Measurements from ENCODE around the gene TWNK.
"Not testable (repeated sequence)": the region's sequence is repeated elsewhere in the genome, so short reads cannot be mapped to it uniquely, and the experiment has no call there.

Gene TWNK

DNA sequence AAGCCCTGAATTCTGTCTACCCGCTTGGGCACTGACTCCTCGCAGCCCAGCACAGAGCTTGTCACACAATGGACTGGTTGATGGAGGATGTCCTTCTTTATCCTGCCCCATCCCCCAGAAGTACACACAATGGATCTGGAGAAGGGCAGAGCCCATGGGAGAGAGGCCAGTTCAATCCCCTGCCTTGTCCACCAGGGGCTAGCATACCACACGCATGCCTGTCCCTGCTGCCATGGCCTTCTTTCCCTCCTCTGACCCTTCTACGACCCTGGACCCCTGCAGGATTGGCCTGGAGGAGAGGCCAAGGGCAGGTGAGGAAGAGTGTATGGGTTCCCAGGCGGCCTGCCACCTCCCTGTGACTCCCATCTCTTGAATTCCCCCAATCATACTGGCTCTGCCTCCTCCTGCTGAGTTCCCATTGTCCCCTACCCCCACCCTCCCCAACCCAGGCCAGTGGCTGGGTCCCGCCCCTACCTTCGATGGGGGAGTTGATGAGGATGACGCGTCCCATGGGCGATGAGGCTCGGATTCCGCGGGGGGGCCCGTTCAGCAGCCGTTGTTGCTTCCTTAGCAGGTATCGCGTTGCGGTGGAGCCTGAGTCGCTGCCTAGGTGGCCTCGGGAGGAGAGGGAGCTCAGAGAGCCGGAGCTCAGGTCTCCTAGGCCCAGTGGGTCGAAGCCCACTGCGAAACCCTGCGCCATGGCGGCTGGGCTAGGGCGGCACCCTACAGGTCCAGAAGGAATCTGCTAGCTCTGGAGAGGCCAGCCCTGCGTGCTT is 42.4 kb downstream of the TWNK start:
- Mint-ChIP-seq H3K4me3 (peak overlapping the region; percentile 83 to 89), H3K9me3 (no peaks in the 10 kb centered on the region), H3K36me3 (ENCODE audit: insufficient read depth) (peaks cover 16% of the 10 kb centered on the region), H3K4me1 (ENCODE audit: low read depth in 2 of 2) (peaks cover 20 to 24% of the 10 kb centered on the region in 2 donors), H3K27me3 (peaks cover 0 to 11% of the 10 kb centered on the region in 2 donors), H3K27ac (no peak overlapping the region)
- DNase-seq = no peak
- no peak for ATAC-seq (replicated peaks)

DNA sequence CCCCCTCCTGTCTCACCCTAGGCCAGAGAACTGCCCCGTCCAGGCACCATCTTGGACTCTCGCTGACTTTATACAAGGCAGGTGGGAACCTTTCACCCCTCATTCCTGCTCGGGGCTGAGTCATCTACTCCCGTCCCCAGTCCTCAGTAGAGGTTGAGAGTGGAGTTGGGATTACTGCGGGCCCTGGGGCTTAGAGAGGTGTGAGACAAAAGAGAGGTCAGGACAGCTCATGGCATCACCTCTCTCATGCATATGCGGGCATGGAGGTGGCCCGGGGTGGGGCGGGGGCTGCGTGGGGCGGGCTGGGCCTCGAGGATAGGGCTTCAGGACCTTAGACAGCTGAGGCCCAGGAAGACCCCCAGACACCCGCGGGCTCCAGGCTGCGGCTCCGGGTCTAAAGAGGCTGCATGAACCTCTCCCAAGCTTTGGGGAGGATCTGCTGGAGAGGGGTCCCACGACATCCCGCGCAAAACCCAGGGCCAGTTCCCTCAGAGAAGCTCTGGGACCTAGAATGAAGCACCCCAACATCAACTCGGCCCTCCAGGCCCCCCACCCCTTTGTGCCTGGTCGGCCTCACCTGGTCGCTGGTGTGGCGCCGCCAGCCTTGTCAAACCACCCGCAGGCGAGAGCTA is 43.3 kb downstream of the TWNK start:
- Mint-ChIP-seq H3K27me3 (peaks cover 0 to 11% of the 10 kb centered on the region in 2 donors), H3K4me1 (ENCODE audit: low read depth in 2 of 2) (peaks cover 20 to 24% of the 10 kb centered on the region in 2 donors), H3K36me3 (ENCODE audit: insufficient read depth) (peaks cover 15% of the 10 kb centered on the region), H3K4me3 (peak overlapping the region; percentile 83 to 89), H3K9me3 (no peaks in the 10 kb centered on the region), H3K27ac (peak overlapping the region; percentile 93 to 99)
- DNase-seq = no peak
- ATAC-seq (replicated peaks) = no peak

- H3K27ac Mint-ChIP-seq = peak within 1 kb of the TSS; percentile 93 to 99
- no peaks in the 10 kb centered on the region for H3K9me3 Mint-ChIP-seq
- peak; percentile 77 for ATAC-seq (replicated peaks)
- peak; percentile 95 to 96 (median 95) for DNase-seq
- H3K27me3 Mint-ChIP-seq = peaks cover 0 to 11% of the 10 kb centered on the region in 2 donors
- H3K4me3 Mint-ChIP-seq = peak within 1 kb of the TSS; percentile 83 to 89
- H3K36me3 Mint-ChIP-seq (ENCODE audit: insufficient read depth) = peaks cover 22% of the 10 kb centered on the region
- peaks cover 20 to 24% of the 10 kb centered on the region in 2 donors for H3K4me1 Mint-ChIP-seq (ENCODE audit: low read depth in 2 of 2)
These were observed 43.9 kb downstream of the TWNK start, which contains the start of the genes PDZD7 and SFXN3 for GRCh38 chr10:101031128-101031795. TSS of gene PDZD7 (minus strand) at chr10:101031129. CDS start at chr10:101030219, 910 bp downstream. TSS of gene SFXN3 (plus strand) at chr10:101031234. CDS start at chr10:101034695, 3,461 bp downstream.

GRCh38 chr10:101031796-101032636 is 44.7 kb downstream of the TWNK start:
- peak; percentile 60 for ATAC-seq (replicated peaks)

GRCh38 chr10:101032637-101033224 is 45.4 kb downstream of the TWNK start:
- H3K36me3 Mint-ChIP-seq (ENCODE audit: insufficient read depth) = peaks cover 29% of the 10 kb centered on the region

More at GRCh38 chr10:101031796-101032636, 44.7 kb downstream of the TWNK start:
- Mint-ChIP-seq H3K4me3 (peak overlapping the region; percentile 83 to 89), H3K36me3 (ENCODE audit: insufficient read depth) (peaks cover 25% of the 10 kb centered on the region), H3K27me3 (peaks cover 0 to 11% of the 10 kb centered on the region in 2 donors), H3K9me3 (no peaks in the 10 kb centered on the region), H3K4me1 (ENCODE audit: low read depth in 2 of 2) (peaks cover 20 to 24% of the 10 kb centered on the region in 2 donors), H3K27ac (peak overlapping the region; percentile 93 to 99)
- peak; percentile 70 to 74 (median 73) for DNase-seq

GRCh38 chr10:101033276-101033675 is 45.9 kb downstream of the TWNK start:
- Mint-ChIP-seq H3K27me3 (peaks cover 0 to 11% of the 10 kb centered on the region in 2 donors), H3K9me3 (no peaks in the 10 kb centered on the region), H3K36me3 (ENCODE audit: insufficient read depth) (peaks cover 34% of the 10 kb centered on the region), H3K4me3 (peak overlapping the region; percentile 15 to 89), H3K4me1 (ENCODE audit: low read depth in 2 of 2) (peaks cover 20 to 24% of the 10 kb centered on the region in 2 donors), H3K27ac (peak overlapping the region; percentile 93 to 99)
- ATAC-seq (replicated peaks) (no peak), DNase-seq (no peak)

More at GRCh38 chr10:101032637-101033224, 45.4 kb downstream of the TWNK start:
- peaks cover 20 to 24% of the 10 kb centered on the region in 2 donors for H3K4me1 Mint-ChIP-seq (ENCODE audit: low read depth in 2 of 2)
- peaks cover 0 to 11% of the 10 kb centered on the region in 2 donors for H3K27me3 Mint-ChIP-seq
- peak overlapping the region; percentile 93 to 99 for H3K27ac Mint-ChIP-seq
- no peaks in the 10 kb centered on the region for H3K9me3 Mint-ChIP-seq
- peak; percentile 19 for ATAC-seq (replicated peaks)
- H3K4me3 Mint-ChIP-seq = peak overlapping the region; percentile 83 to 89
- peak in 1 of 3 experiments; percentile 20 for DNase-seq

- H3K36me3 Mint-ChIP-seq (ENCODE audit: insufficient read depth) = peaks cover 38% of the 10 kb centered on the region
- H3K4me1 Mint-ChIP-seq (ENCODE audit: low read depth in 2 of 2) = peaks cover 20 to 24% of the 10 kb centered on the region in 2 donors
- not testable (repeated sequence) for H3K4me3 Mint-ChIP-seq; H3K9me3 Mint-ChIP-seq; DNase-seq; ATAC-seq (replicated peaks); H3K27me3 Mint-ChIP-seq
- H3K27ac Mint-ChIP-seq = peak overlapping the region in 1 of 2 donors; percentile 35
These were observed 47.1 kb downstream of the TWNK start for GRCh38 chr10:101034404-101034803.

- no peak overlapping the region for H3K4me3 Mint-ChIP-seq
- DNase-seq (no peak), ATAC-seq (replicated peaks) (no peak)
- no peaks in the 10 kb centered on the region for H3K27me3 Mint-ChIP-seq
- H3K27ac Mint-ChIP-seq = no peak overlapping the region
- peaks cover 38% of the 10 kb centered on the region for H3K36me3 Mint-ChIP-seq (ENCODE audit: insufficient read depth)
- H3K9me3 Mint-ChIP-seq = no peaks in the 10 kb centered on the region
- peaks cover 20 to 24% of the 10 kb centered on the region in 2 donors for H3K4me1 Mint-ChIP-seq (ENCODE audit: low read depth in 2 of 2)
These were observed 48.0 kb downstream of the TWNK start for GRCh38 chr10:101035314-101035713.

DNA sequence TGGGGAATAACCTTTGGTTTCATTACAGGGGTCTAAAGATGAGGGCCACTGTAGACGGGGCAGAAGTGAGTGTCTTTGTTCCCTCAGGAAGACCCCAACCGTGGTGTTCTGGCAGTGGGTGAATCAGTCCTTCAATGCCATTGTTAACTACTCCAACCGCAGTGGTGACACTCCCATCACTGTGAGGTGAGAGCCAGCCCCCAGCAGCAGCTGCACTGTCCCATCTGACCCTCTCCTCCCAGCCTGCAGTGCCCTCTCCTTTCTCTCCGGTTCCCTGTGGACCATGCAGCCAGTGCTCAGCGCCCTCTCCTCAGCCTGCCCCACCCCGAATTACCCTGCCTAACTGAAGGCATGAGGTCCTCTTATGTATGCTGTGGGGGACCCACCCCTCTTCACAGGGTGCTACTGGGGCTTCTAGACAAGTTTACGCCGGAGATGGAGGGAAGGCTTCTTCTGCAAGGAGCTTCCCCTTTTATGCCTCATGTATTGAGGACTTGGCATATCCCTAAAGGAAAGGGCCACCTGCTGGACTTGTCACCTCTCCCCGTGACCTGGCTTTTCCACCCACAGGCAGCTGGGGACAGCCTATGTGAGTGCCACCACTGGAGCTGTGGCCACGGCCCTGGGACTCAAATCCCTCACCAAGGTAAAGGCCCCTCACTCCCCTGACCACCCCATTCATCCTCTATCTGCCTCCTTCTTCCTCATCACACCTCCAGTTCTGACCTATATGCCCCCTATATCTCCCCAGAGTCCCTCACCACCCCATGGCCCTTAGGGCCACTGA is 48.8 kb downstream of the TWNK start:
- Mint-ChIP-seq H3K4me3 (no peak overlapping the region), H3K9me3 (no peaks in the 10 kb centered on the region), H3K36me3 (ENCODE audit: insufficient read depth) (peaks cover 38% of the 10 kb centered on the region), H3K27ac (peak overlapping the region in 1 of 2 donors; percentile 8), H3K4me1 (ENCODE audit: low read depth in 2 of 2) (peaks cover 18 to 22% of the 10 kb centered on the region in 2 donors), H3K27me3 (no peaks in the 10 kb centered on the region)
- DNase-seq (no peak), ATAC-seq (replicated peaks) (no peak)

GRCh38 chr10:101036726-101037125 is 49.4 kb downstream of the TWNK start:
- Mint-ChIP-seq H3K4me1 (ENCODE audit: low read depth in 2 of 2) (peaks cover 19 to 21% of the 10 kb centered on the region in 2 donors), H3K27me3 (no peaks in the 10 kb centered on the region), H3K27ac (no peak overlapping the region), H3K36me3 (ENCODE audit: insufficient read depth) (peaks cover 36% of the 10 kb centered on the region), H3K9me3 (no peaks in the 10 kb centered on the region), H3K4me3 (no peak overlapping the region)
- no peak for ATAC-seq (replicated peaks)
- DNase-seq = no peak

GRCh38 chr10:101038484-101038883 is 51.1 kb downstream of the TWNK start:
- H3K4me1 Mint-ChIP-seq (ENCODE audit: low read depth in 2 of 2) = peaks cover 23 to 25% of the 10 kb centered on the region in 2 donors
- ATAC-seq (replicated peaks) (no peak), DNase-seq (no peak)
- H3K36me3 Mint-ChIP-seq (ENCODE audit: insufficient read depth) = peaks cover 39% of the 10 kb centered on the region
- H3K27ac Mint-ChIP-seq = no peak overlapping the region
- no peaks in the 10 kb centered on the region for H3K27me3 Mint-ChIP-seq
- no peak overlapping the region for H3K4me3 Mint-ChIP-seq
- no peaks in the 10 kb centered on the region for H3K9me3 Mint-ChIP-seq

DNA sequence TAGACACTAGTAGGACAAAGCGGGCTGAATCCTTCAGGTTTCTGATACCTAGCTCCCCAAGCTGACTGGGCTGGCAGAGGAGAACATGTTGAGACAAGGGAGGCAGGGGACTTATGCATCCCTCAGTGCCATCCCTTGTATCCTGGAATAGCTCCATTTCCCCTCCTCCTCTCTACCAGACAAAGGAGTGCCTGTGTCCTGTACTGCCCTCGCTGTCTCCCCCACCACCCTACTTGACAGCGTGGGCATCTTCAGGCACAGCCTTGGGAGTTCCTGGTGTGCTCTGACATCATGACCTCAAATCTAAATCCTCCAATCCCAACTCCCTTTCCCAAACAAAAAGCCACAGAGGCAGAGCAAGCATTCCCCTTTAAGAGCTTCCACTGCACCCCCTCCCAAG is 52.7 kb downstream of the TWNK start:
- H3K27me3 Mint-ChIP-seq = no peaks in the 10 kb centered on the region
- no peak overlapping the region for H3K27ac Mint-ChIP-seq
- no peak for DNase-seq
- H3K36me3 Mint-ChIP-seq (ENCODE audit: insufficient read depth) = peaks cover 35% of the 10 kb centered on the region
- peaks cover 23% of the 10 kb centered on the region in 2 donors for H3K4me1 Mint-ChIP-seq (ENCODE audit: low read depth in 2 of 2)
- no peaks in the 10 kb centered on the region for H3K9me3 Mint-ChIP-seq
- no peak overlapping the region for H3K4me3 Mint-ChIP-seq
- no peak for ATAC-seq (replicated peaks)
